ENCODE results near the gene SLC25A25.
A peak's percentile ranks its signal among the peaks of the same experiment; 100 is the strongest.

Gene SLC25A25

GRCh38 chr9:128054087-128054486 is 13.9 kb upstream of the SLC25A25 start:
- H3K9me3 ChIP-seq (ENCODE audit: control insufficient read depth, insufficient read depth, low read length), result no peaks in the 10 kb centered on the region
- no peaks in the 10 kb centered on the region for H3K36me3 ChIP-seq (ENCODE audit: control insufficient read depth, insufficient read depth, low read length)

DNA sequence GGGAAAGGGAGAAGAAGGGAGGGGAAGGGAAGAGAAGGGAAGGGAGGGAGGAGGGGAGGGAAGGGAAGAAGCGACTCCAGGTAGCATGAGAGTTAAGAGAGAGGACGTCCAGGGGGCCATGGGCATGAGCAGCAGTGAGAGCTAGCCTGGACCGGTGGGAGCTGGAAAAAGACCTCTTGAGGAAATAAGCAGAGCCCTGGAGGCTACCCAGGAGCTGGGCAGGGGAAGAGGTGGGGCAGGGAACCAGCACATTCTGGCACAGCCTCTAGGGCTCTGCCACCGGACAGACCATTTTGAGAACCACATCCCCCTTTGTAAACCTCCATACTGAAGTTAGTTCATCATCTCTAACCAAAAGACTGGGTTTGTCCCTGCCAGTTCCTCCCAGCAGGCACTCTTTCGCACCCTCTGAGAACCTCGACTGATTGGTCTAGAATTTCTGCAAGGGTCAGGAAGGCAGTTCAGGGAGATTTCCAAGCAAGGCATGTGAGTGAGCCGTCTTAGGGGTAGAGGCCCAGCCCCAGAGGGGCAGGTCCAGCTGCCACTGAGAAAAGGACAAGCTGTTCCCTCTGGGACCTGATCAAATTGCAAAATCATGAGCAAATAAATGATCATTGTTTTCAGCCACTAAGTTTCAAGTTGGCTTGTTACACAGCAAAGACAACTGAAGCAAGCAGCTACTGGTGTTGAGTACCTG is 12.5 kb upstream of the SLC25A25 start:
- Histone ChIP-seq H3K9me3 (ENCODE audit: control insufficient read depth, insufficient read depth, low read length) (no peaks in the 10 kb centered on the region), H3K36me3 (ENCODE audit: control insufficient read depth, insufficient read depth, low read length) (no peaks in the 10 kb centered on the region), H3K9ac (ENCODE audit: low read depth, low read length) (no peak overlapping the region), H3K4me1 (ENCODE audit: control insufficient read depth, insufficient read depth, low read length) (peaks cover 14% of the 10 kb centered on the region), H3K27me3 (ENCODE audit: control insufficient read depth, insufficient read depth, low read length) (no peaks in the 10 kb centered on the region), H3K4me3 (ENCODE audit: low read depth, low read length) (no peak overlapping the region)

More at GRCh38 chr9:128054087-128054486, 13.9 kb upstream of the SLC25A25 start:
- Histone ChIP-seq H3K4me1 (ENCODE audit: control insufficient read depth, insufficient read depth, low read length) (peaks cover 14% of the 10 kb centered on the region), H3K27me3 (ENCODE audit: control insufficient read depth, insufficient read depth, low read length) (no peaks in the 10 kb centered on the region), H3K4me3 (ENCODE audit: low read depth, low read length) (no peak overlapping the region), H3K9ac (ENCODE audit: low read depth, low read length) (no peak overlapping the region)

DNA sequence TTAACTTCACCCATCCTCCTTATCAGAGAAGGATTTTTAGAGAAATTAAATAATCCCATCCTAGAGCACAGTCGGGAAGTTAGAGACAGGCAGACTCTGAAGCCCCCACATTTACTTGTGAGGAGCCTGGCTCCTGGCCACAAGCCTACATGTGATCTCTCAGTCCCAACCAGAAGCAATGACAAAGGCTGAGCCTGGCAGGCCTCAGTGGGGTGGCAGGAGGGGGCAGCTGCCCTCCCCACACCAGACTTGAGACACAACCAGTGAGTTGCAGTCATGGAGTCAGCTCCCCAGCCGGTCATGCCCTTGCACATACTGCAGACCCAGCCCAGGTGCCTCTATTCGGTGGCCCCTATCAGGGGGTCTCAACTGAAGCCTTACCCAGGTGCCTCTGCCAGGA is 11.9 kb upstream of the SLC25A25 start:
- Histone ChIP-seq H3K4me1 (ENCODE audit: control insufficient read depth, insufficient read depth, low read length) (peaks cover 14% of the 10 kb centered on the region), H3K4me3 (ENCODE audit: low read depth, low read length) (no peak overlapping the region), H3K27me3 (ENCODE audit: control insufficient read depth, insufficient read depth, low read length) (no peaks in the 10 kb centered on the region), H3K36me3 (ENCODE audit: control insufficient read depth, insufficient read depth, low read length) (no peaks in the 10 kb centered on the region), H3K9ac (ENCODE audit: low read depth, low read length) (no peak overlapping the region), H3K9me3 (ENCODE audit: control insufficient read depth, insufficient read depth, low read length) (no peaks in the 10 kb centered on the region)

DNA sequence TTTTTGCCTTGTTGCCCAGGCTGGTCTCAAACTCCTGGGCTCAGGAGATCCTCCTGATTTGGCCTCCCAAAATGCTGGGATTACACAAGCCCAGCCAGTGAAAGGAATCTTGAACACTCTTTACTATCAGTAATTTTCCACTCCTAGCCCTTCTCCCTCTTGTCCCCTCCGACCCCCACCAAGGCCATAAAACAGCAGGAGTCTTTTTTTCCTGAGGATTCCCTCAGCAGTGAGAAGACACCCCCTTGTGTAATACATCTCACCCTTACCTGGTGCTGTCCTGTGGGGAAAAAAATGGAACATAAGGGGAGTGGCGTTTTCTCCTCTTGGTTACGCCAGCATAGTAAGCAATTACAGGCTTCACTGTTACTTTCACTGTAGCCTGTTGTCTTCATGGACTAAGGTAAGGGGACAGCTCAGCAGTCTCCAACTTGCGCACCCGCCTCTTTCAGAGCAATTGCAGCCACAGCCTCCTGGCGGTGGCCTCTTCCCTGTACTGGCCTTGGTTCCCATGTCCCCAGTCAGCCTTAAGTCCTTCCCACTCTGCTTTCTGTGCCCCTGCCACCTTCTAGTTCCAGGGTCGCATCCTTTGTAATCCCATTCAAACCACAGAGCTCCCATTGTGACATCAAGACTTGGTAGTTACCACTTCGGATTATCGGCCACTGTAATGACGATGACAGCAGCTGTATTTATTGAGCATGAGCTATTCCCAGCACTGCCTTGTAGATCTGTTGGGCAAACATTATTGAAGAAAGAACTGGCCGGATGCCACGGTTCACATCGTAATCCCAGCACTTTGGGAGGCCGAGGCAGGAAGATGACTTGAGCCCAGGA is 10.9 kb upstream of the SLC25A25 start:
- H3K36me3 ChIP-seq (ENCODE audit: control insufficient read depth, insufficient read depth, low read length), result no peaks in the 10 kb centered on the region
- H3K9ac ChIP-seq (ENCODE audit: low read depth, low read length), result no peak overlapping the region
- H3K4me3 ChIP-seq (ENCODE audit: low read depth, low read length), result no peak overlapping the region
- no peaks in the 10 kb centered on the region for H3K27me3 ChIP-seq (ENCODE audit: control insufficient read depth, insufficient read depth, low read length)
- peaks cover 14% of the 10 kb centered on the region for H3K4me1 ChIP-seq (ENCODE audit: control insufficient read depth, insufficient read depth, low read length)
- no peaks in the 10 kb centered on the region for H3K9me3 ChIP-seq (ENCODE audit: control insufficient read depth, insufficient read depth, low read length)

GRCh38 chr9:128057724-128058409 is 10.2 kb upstream of the SLC25A25 start:
- no peaks in the 10 kb centered on the region for H3K27me3 ChIP-seq (ENCODE audit: control insufficient read depth, insufficient read depth, low read length)
- H3K9me3 ChIP-seq (ENCODE audit: control insufficient read depth, insufficient read depth, low read length), result no peaks in the 10 kb centered on the region
- H3K4me1 ChIP-seq (ENCODE audit: control insufficient read depth, insufficient read depth, low read length), result peaks cover 14% of the 10 kb centered on the region
- no peak overlapping the region for H3K9ac ChIP-seq (ENCODE audit: low read depth, low read length)
- no peaks in the 10 kb centered on the region for H3K36me3 ChIP-seq (ENCODE audit: control insufficient read depth, insufficient read depth, low read length)
- no peak overlapping the region for H3K4me3 ChIP-seq (ENCODE audit: low read depth, low read length)

DNA sequence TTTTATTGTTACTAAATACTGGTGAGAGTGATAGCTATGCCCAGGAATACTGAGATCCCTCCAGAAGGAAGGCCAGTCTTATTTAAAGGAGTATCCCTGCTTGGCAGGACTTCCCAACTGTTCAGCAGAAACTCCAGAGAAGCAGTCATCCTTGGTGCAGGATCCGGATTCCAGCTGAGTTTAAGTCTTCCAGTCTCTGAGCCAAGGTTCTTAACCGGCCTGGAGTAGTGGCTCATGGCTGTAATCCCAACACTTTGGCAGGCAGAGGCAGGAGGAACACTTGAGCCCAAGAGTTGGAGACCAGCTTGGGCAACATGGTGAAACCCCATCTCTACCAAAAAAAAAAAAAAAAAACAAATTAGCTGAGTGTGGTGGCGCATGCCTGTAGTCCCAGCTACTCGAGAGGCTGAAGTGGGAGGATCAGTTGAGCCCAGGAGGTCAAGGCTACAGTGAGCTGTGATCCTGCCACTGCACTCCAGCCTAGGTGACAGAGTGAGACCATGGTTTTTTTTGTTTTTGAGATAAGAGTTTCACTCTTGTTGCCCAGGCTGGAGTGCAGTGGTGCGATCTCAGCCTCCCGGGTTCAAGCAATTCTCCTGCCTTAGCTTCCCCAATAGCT is 8.6 kb upstream of the SLC25A25 start:
- Histone ChIP-seq H3K36me3 (ENCODE audit: control insufficient read depth, insufficient read depth, low read length) (no peaks in the 10 kb centered on the region), H3K9me3 (ENCODE audit: control insufficient read depth, insufficient read depth, low read length) (no peaks in the 10 kb centered on the region), H3K4me1 (ENCODE audit: control insufficient read depth, insufficient read depth, low read length) (peaks cover 14% of the 10 kb centered on the region)

DNA sequence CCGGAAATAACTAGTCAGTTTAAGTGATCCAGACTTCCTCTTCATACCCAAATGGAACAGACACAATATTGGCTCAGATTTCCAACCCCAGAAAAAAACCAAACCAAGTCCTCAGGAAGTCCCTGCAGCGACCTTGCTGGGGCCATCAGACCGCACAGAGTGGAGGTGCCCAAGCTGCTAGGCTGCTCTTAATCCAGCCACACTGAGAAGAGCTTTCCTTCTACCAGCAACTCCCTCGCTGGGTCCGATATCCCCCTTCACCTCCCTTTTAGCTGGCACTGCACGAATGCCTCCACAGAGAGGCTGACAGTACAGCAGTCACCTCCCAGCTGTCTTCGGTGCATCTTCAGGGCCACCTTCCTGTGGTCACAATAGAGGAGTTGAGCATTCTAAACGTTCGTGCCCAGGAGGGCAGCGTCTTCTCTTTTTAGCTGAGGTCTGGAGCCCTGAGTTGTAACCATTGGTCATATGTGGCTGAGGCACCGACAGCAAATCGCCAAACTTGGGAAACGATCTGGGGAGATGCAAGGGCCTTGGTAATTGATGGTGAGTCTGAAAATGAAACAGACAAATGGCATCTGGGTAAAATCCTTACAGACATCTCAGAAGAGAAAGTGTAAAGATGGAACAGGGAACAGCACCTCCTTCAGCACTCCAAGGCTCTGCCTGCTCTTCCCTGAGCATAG is 6.6 kb upstream of the SLC25A25 start:
- Histone ChIP-seq H3K4me1 (ENCODE audit: control insufficient read depth, insufficient read depth, low read length) (peaks cover 5% of the 10 kb centered on the region), H3K4me3 (ENCODE audit: low read depth, low read length) (no peak overlapping the region), H3K36me3 (ENCODE audit: control insufficient read depth, insufficient read depth, low read length) (no peaks in the 10 kb centered on the region), H3K9me3 (ENCODE audit: control insufficient read depth, insufficient read depth, low read length) (no peaks in the 10 kb centered on the region), H3K27me3 (ENCODE audit: control insufficient read depth, insufficient read depth, low read length) (no peaks in the 10 kb centered on the region), H3K9ac (ENCODE audit: low read depth, low read length) (no peak overlapping the region)

More for the DNA sequence above, 8.6 kb upstream of the SLC25A25 start:
- Histone ChIP-seq H3K27me3 (ENCODE audit: control insufficient read depth, insufficient read depth, low read length) (no peaks in the 10 kb centered on the region), H3K4me3 (ENCODE audit: low read depth, low read length) (no peak overlapping the region), H3K9ac (ENCODE audit: low read depth, low read length) (no peak overlapping the region)

GRCh38 chr9:128062279-128062678 is 5.8 kb upstream of the SLC25A25 start:
- no peaks in the 10 kb centered on the region for H3K27me3 ChIP-seq (ENCODE audit: control insufficient read depth, insufficient read depth, low read length)
- H3K36me3 ChIP-seq (ENCODE audit: control insufficient read depth, insufficient read depth, low read length), result no peaks in the 10 kb centered on the region
- H3K9ac ChIP-seq (ENCODE audit: low read depth, low read length), result no peak overlapping the region
- H3K4me3 ChIP-seq (ENCODE audit: low read depth, low read length), result no peak overlapping the region
- H3K9me3 ChIP-seq (ENCODE audit: control insufficient read depth, insufficient read depth, low read length), result no peaks in the 10 kb centered on the region
- peaks cover 2% of the 10 kb centered on the region for H3K4me1 ChIP-seq (ENCODE audit: control insufficient read depth, insufficient read depth, low read length)

DNA sequence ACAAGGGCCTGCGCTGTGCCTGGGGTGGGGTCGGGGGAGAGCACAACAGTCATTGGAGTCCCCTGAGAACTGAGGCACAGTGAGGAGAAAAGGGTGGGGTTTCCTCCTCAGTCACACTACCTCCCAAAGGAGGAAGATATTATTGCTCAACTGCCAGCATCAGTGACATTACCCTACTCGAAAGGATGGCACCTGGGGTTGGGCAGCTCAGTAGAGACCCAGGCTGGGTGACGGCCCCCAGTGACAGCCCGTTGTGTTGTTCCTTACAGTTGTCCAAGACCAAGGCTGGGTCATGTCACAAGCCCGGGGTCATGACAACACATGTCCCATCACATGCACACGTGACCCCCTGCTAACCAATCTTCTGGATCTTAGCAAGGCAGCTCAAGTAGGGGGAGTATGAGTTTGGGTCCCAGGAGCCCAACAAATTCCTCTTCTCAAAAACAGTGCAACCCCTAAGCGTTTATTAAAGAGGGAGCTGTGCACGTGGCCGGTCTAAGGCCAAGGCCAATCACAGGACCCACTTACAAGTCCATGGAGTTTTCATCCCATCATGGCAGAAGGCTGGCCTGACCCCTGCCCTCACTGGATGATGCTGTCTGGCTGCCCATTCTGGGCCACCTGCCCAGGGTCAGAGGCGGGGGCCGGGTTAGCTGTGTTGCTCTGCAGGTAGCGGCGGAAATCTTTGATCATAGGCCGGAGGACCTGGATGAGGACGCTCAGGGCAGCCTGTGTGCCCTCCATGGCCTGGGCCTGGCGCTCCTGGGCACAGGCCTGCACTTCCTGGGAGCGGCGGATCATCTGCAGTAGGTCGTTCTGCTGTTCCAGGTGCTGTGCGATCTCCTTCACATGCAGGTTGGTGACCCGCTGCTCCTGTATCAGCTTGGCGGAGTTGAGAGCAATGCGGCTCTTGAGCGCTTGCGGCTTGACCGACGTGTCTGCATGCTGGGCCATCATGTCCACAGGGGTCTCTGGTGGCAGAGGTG is 4.9 kb upstream of the SLC25A25 start:
- Histone ChIP-seq H3K4me1 (ENCODE audit: control insufficient read depth, insufficient read depth, low read length) (no peaks in the 10 kb centered on the region), H3K9ac (ENCODE audit: low read depth, low read length) (no peak overlapping the region), H3K9me3 (ENCODE audit: control insufficient read depth, insufficient read depth, low read length) (no peaks in the 10 kb centered on the region), H3K36me3 (ENCODE audit: control insufficient read depth, insufficient read depth, low read length) (no peaks in the 10 kb centered on the region), H3K27me3 (ENCODE audit: control insufficient read depth, insufficient read depth, low read length) (no peaks in the 10 kb centered on the region), H3K4me3 (ENCODE audit: low read depth, low read length) (no peak overlapping the region)

DNA sequence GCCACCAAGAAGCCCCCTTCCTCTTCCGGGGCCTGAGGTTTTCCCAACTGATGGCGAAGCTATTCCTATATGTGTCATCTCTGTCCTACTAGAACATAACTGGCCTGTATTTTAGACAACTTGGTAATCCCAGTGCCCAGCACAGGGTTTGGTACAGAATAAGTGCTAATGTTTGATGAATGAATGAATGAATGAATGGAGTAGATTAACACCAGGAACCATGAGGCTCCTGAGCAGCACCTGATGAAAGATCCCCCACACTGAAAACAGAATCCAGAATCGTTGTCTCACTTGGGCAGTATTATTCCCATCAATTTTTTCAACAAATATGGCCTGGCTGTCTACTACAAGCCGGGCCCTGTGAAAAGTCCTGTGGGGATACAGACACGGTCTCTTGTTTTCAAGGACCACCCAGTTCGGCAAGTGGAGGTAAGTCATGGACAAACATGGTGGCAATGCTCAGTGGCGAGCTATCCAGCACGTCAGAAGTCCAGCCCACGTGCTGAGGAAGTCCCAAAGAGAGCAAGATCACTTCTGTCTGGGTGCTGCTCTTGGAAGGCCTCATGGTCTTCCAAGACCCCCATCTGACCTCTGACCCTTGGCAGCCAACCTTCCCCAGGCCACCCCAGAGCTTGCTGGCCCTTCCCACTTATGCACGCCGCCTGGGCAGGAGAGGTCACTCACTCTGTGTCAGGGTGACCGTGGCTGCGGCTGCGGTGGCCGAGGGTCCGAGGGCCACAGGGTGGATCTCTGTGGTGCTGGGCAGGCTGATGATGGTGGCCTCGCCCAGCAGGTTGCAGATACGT is 1.9 kb upstream of the SLC25A25 start:
- H3K4me3 ChIP-seq (ENCODE audit: low read depth, low read length), result peak overlapping the region; percentile 55
- no peaks in the 10 kb centered on the region for H3K36me3 ChIP-seq (ENCODE audit: control insufficient read depth, insufficient read depth, low read length)
- no peaks in the 10 kb centered on the region for H3K4me1 ChIP-seq (ENCODE audit: control insufficient read depth, insufficient read depth, low read length)
- H3K27me3 ChIP-seq (ENCODE audit: control insufficient read depth, insufficient read depth, low read length), result no peaks in the 10 kb centered on the region
- H3K9me3 ChIP-seq (ENCODE audit: control insufficient read depth, insufficient read depth, low read length), result no peaks in the 10 kb centered on the region
- no peak overlapping the region for H3K9ac ChIP-seq (ENCODE audit: low read depth, low read length)

Data from iPS-15b (cell line).